ENCODE measurements around the gene PLEKHM1.
"Not testable (repeated sequence)": the region's sequence is repeated elsewhere in the genome, so short reads cannot be mapped to it uniquely, and the experiment has no call there.

Gene PLEKHM1

DNA sequence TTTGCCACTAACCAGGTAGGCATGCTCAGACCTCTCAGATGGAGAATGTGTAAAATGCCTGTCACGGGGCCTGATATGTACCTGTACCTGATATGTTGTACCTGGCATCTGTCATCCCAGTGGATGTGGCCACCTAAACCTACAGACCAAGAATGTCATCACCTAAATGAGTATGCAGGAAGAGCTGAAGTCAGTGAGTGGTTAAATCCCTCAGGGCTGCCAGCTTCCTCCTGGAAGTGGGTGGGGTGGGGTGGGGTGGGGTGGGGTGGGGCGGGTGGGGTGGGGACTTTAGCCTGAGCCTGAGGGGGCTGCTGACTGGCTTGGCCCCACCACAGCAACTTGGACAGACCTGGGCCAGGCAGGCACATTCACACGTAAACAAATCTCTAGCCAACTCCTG lies 7.3 kb downstream of the PLEKHM1 start:
- not testable (repeated sequence) for H3K27me3 Mint-ChIP-seq (ENCODE audit: low read depth); H3K36me3 Mint-ChIP-seq (ENCODE audit: low read depth); H3K4me3 Mint-ChIP-seq; H3K27ac Mint-ChIP-seq; H3K9me3 Mint-ChIP-seq
- peaks cover 12% of the 10 kb centered on the region for H3K4me1 Mint-ChIP-seq

- peaks cover 12% of the 10 kb centered on the region for H3K4me1 Mint-ChIP-seq
- not testable (repeated sequence) for H3K27ac Mint-ChIP-seq; H3K36me3 Mint-ChIP-seq (ENCODE audit: low read depth); H3K27me3 Mint-ChIP-seq (ENCODE audit: low read depth); H3K4me3 Mint-ChIP-seq; H3K9me3 Mint-ChIP-seq
These were observed 8.2 kb downstream of the PLEKHM1 start for GRCh38 chr17:45482317-45482716.

DNA sequence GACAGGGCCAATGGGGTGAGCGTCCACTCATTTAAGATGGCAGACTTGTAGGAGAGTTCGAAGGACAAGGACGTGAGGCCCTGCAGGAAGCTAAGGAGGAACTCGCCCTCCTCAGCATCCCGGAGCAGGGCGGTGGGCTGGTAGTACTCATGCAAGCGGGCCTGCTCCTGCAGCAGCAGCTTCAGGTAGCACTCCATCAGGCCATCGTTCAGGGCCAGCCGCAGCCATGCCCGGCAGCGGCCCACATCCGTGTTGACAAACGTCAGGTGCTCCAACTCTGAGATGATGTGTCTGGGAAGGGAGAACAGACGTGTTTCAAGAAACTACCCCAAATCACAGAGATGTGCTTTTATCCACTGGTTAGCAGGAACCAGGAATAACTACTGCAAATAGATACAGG lies 15.1 kb downstream of the PLEKHM1 start:
- not testable (repeated sequence) for H3K4me3 Mint-ChIP-seq; H3K4me1 Mint-ChIP-seq; H3K9me3 Mint-ChIP-seq; H3K27ac Mint-ChIP-seq; H3K27me3 Mint-ChIP-seq (ENCODE audit: low read depth)
- H3K36me3 Mint-ChIP-seq (ENCODE audit: low read depth), result peaks cover 27% of the 10 kb centered on the region

- H3K9me3 Mint-ChIP-seq; H3K4me3 Mint-ChIP-seq; H3K4me1 Mint-ChIP-seq; H3K27me3 Mint-ChIP-seq (ENCODE audit: low read depth); H3K27ac Mint-ChIP-seq: not testable (repeated sequence)
- peaks cover 17% of the 10 kb centered on the region for H3K36me3 Mint-ChIP-seq (ENCODE audit: low read depth)
These were observed 18.3 kb downstream of the PLEKHM1 start for GRCh38 chr17:45472249-45472648.

DNA sequence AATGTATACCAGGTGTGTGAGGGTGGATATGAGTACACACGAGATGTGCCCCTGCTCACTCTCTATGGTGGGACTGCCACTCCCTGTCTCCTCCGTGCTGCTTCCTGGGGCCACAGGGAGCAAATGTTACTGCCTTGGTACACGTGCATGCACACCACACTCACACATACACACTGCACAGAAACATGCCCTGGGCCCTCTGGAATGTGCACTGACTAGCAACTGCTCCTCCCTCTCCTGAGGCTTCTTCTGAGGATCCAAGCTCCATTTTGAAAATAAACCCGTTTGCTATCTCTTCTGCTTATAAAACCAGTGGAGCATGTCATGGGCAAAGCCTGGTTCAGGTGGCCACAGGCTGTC lies 21.3 kb downstream of the PLEKHM1 start:
- H3K27ac Mint-ChIP-seq, result peak overlapping the region in 1 of 3 experiments; percentile 65
- not testable (repeated sequence) for H3K36me3 Mint-ChIP-seq (ENCODE audit: low read depth); H3K4me1 Mint-ChIP-seq; H3K4me3 Mint-ChIP-seq; H3K9me3 Mint-ChIP-seq; H3K27me3 Mint-ChIP-seq (ENCODE audit: low read depth)

GRCh38 chr17:45468293-45469203 lies 22.0 kb downstream of the PLEKHM1 start:
- not testable (repeated sequence) for H3K4me3 Mint-ChIP-seq; H3K4me1 Mint-ChIP-seq; H3K27me3 Mint-ChIP-seq (ENCODE audit: low read depth); H3K36me3 Mint-ChIP-seq (ENCODE audit: low read depth); H3K9me3 Mint-ChIP-seq
- H3K27ac Mint-ChIP-seq, result peak overlapping the region in 1 of 3 experiments; percentile 65

GRCh38 chr17:45461524-45462327 lies 28.8 kb downstream of the PLEKHM1 start:
- H3K27ac Mint-ChIP-seq, result not testable (repeated sequence)

GRCh38 chr17:45460422-45460821 lies 30.1 kb downstream of the PLEKHM1 start:
- not testable (repeated sequence) for H3K4me3 Mint-ChIP-seq; H3K27ac Mint-ChIP-seq; H3K36me3 Mint-ChIP-seq (ENCODE audit: low read depth); H3K4me1 Mint-ChIP-seq; H3K9me3 Mint-ChIP-seq; H3K27me3 Mint-ChIP-seq (ENCODE audit: low read depth)

More at GRCh38 chr17:45461524-45462327, 28.8 kb downstream of the PLEKHM1 start:
- not testable (repeated sequence) for H3K27me3 Mint-ChIP-seq (ENCODE audit: low read depth); H3K4me3 Mint-ChIP-seq; H3K9me3 Mint-ChIP-seq; H3K4me1 Mint-ChIP-seq; H3K36me3 Mint-ChIP-seq (ENCODE audit: low read depth)

GRCh38 chr17:45454341-45454740 lies 36.2 kb downstream of the PLEKHM1 start:
- H3K9me3 Mint-ChIP-seq; H3K27ac Mint-ChIP-seq; H3K27me3 Mint-ChIP-seq (ENCODE audit: low read depth); H3K4me3 Mint-ChIP-seq; H3K4me1 Mint-ChIP-seq: not testable (repeated sequence)
- H3K36me3 Mint-ChIP-seq (ENCODE audit: low read depth), result peaks cover 15% of the 10 kb centered on the region

- not testable (repeated sequence) for H3K4me3 Mint-ChIP-seq; H3K9me3 Mint-ChIP-seq; H3K27me3 Mint-ChIP-seq (ENCODE audit: low read depth); H3K4me1 Mint-ChIP-seq; H3K27ac Mint-ChIP-seq
- H3K36me3 Mint-ChIP-seq (ENCODE audit: low read depth), result peaks cover 11% of the 10 kb centered on the region
These were observed 36.8 kb downstream of the PLEKHM1 start for GRCh38 chr17:45453731-45454130.

GRCh38 chr17:45453225-45453534 lies 37.3 kb downstream of the PLEKHM1 start:
- H3K36me3 Mint-ChIP-seq (ENCODE audit: low read depth), result peaks cover 11% of the 10 kb centered on the region
- H3K4me1 Mint-ChIP-seq; H3K27me3 Mint-ChIP-seq (ENCODE audit: low read depth); H3K9me3 Mint-ChIP-seq; H3K4me3 Mint-ChIP-seq; H3K27ac Mint-ChIP-seq: not testable (repeated sequence)

DNA sequence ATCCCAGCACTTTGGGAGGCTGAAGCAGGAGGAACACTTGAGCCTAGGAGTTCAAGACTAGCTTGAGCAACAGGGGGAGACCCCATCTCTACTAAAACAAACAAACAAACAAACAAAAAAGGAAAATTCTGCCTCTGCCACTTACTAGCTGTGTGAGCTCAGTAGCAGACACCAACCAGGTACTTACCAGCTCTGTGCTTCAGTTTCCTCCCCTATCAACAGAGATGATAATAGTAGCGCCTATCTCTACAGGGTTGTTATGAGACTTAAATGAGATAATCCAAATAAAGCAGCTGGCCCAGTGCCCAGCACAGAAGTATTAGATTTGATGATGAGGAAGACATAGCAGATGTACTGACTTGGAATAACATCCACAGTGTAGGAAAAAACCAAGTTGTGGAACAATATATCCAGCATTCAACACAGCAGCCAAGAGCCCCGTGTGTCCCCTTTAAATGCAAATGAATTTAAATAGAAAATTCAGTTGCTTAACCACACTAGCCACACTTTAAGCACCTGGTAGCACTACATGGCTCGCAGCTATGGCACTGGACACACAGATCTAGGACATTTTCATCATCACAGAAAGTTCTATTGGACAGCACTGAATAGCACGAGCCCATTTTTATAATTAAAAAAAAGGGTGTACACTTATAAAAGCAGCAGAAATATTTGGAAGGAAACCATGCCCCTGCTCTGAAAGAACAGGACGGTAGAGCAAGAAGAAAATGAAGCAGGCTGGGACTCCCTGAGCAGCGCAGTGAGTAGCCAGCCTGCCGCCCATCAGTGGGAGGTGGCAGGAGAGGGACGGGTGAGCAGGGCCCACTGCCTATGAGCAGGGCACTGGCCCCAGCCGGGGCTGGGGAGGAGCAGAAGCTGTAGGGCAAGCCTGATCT lies 37.9 kb downstream of the PLEKHM1 start:
- H3K4me3 Mint-ChIP-seq; H3K27me3 Mint-ChIP-seq (ENCODE audit: low read depth); H3K27ac Mint-ChIP-seq; H3K4me1 Mint-ChIP-seq; H3K9me3 Mint-ChIP-seq: not testable (repeated sequence)
- H3K36me3 Mint-ChIP-seq (ENCODE audit: low read depth), result peaks cover 11% of the 10 kb centered on the region

DNA sequence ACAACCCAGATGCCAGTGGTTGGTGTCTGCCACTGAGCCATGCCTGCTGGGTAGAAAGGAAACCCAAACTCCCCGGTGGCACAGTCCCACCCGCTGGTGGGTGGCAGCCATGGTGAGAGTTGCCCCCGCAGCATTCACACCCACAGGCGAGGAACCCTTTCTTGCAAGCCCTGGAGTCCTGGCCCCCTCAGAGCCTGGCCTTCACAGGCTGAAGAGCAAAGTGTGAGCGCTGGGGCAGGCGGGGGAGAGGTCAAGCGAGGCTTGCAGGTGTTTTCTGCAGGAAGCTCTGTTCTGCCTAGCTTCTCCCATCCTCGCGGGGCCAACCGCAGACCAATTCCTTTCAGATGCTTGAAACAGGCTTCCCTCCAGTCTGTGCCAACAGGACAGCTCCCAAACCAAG lies 38.9 kb downstream of the PLEKHM1 start:
- not testable (repeated sequence) for H3K27ac Mint-ChIP-seq; H3K27me3 Mint-ChIP-seq (ENCODE audit: low read depth); H3K9me3 Mint-ChIP-seq; H3K4me1 Mint-ChIP-seq; H3K4me3 Mint-ChIP-seq
- peaks cover 11% of the 10 kb centered on the region for H3K36me3 Mint-ChIP-seq (ENCODE audit: low read depth)

Measured in nephron (organoid).